WI38 (cell line): ENCODE measurements around the gene SAMD4A.

Source experiments
- H3K4me3 ChIP-seq: 2 replicates; pipeline ENCODE4 v1.5.1; 2011; ENCODE audit warnings: low read depth, mild to moderate bottlenecking, control low read depth, low read length
- TF ChIP-seq, protein P1 (sequence below): IDR thresholded peaks from 2 replicates; pipeline ENCODE4 v1.5.1; 2012; ENCODE audit warnings: low read depth, mild to moderate bottlenecking, control low read depth, low read length

Gene SAMD4A

DNA sequence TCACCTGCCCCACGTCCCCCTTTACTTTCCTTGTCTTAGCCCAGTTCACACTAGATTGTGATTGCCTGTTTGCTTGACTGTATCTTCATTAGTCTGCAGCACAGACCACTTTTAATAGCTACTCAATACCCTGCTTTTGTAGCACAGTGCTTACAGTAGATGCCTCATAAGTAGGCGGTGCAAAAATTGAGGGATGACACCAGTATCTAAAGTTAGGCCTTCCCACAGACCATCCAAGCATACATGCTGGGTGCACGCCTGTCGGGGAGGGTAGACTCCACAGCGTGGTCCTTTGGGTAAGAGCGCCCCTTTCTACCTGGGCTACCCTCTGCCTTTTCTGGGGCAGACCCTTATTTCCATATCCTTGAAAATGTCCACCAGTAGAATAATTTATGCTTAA, 194.9 kb downstream of the SAMD4A start:
- no peak overlapping the region for H3K4me3 ChIP-seq
- TF ChIP-seq, protein P1, sequence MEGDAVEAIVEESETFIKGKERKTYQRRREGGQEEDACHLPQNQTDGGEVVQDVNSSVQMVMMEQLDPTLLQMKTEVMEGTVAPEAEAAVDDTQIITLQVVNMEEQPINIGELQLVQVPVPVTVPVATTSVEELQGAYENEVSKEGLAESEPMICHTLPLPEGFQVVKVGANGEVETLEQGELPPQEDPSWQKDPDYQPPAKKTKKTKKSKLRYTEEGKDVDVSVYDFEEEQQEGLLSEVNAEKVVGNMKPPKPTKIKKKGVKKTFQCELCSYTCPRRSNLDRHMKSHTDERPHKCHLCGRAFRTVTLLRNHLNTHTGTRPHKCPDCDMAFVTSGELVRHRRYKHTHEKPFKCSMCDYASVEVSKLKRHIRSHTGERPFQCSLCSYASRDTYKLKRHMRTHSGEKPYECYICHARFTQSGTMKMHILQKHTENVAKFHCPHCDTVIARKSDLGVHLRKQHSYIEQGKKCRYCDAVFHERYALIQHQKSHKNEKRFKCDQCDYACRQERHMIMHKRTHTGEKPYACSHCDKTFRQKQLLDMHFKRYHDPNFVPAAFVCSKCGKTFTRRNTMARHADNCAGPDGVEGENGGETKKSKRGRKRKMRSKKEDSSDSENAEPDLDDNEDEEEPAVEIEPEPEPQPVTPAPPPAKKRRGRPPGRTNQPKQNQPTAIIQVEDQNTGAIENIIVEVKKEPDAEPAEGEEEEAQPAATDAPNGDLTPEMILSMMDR: no peak

DNA sequence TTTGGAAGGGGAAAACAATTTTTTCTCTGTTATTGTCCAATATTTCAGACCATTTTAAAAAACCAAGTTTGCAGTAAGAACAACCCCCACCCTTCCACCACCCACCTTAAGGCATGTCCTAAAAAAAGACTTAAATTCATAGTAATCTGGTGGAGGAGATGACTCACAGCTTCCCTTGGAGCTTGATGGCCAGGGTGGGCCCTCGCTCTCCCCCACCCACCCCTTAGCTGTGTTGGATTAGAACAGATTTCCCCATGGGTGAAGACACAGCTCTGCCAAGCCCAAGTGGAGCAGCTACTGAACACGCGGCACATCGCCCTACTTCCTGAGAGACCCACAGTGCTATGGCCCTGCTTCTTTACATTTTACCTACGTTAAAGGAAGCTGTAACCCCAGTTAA, 195.4 kb downstream of the SAMD4A start:
- TF ChIP-seq, protein P1: no peak

DNA sequence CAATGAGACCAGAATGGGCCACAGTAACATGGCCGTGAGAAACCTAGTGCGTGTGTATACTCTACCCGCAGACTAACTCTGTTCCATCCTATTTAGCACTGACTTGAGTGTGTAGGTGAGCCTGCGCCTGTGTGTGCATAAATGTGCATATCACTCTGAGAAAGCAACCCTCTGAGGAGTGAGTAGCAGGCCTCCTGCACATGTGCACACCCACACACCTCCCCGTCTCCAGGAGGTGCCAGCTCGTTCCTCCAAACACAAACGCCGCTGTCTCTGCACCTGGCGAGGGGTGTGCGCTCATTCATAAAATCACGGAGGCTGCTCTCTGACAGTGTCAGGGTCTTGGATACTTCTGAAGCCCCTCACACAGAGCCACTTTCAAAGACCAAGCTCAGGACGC, 196.8 kb downstream of the SAMD4A start:
- H3K4me3 ChIP-seq: no peak overlapping the region
- TF ChIP-seq, protein P1: no peak

More for the DNA sequence above, 195.4 kb downstream of the SAMD4A start:
- no peak overlapping the region for H3K4me3 ChIP-seq

DNA sequence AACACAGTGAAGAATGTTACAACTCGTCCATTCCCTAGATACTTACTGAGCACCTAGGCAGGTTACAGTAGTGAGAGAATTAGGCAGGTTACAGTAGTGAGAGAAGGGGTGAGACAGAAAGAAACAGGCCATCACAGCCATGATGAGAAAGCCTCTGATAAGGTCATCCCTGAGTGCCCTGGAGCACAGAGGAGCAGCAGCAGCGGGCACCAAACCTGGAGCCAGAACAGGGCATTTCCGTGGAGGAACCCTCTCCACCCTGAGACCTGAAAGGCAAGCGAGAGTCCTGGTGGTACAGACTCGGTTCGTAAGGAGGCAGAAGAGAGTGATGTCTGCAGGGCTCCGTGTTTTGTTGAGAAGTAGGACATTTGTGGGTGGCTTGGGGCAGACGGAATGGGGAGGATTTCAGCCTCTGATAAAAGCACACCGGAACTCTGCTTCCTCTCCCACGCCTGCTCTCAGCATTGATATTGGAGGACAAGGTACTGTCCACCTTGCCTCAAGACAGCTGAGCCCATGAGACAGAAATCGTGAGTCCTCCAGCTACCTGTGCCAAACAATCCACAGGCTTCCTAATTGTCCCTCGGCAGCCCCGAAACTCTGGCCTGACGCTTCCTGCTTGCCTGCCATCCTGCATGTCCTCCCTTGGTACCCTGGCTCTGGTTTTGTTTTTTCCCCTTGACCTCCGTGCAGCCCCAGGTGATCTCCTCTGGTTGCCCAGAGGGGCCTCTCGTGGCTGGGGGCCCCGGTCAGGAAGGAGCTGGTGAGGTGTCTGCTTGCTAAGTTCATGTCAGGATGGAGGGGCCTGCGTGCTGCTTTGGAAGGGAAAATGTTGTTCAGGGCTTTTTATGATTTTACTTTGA, 199.6 kb downstream of the SAMD4A start:
- TF ChIP-seq, protein P1: no peak
- H3K4me3 ChIP-seq: no peak overlapping the region

DNA sequence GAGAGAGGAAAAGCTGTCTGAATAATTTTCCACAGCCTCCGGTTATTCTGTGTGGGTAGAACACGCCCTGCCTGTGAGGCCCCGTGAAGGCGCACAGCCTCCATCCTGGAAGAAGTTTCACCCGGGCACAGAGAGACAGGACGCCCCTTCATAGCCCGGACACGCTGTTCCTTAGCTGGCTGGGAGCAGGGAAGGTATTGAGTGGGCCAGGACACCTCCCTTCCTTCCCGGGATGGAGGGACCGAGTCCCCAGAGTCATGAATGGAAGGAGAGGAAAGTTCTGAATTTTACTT, 200.2 kb downstream of the SAMD4A start:
- TF ChIP-seq, protein P1: no peak
- no peak overlapping the region for H3K4me3 ChIP-seq

DNA sequence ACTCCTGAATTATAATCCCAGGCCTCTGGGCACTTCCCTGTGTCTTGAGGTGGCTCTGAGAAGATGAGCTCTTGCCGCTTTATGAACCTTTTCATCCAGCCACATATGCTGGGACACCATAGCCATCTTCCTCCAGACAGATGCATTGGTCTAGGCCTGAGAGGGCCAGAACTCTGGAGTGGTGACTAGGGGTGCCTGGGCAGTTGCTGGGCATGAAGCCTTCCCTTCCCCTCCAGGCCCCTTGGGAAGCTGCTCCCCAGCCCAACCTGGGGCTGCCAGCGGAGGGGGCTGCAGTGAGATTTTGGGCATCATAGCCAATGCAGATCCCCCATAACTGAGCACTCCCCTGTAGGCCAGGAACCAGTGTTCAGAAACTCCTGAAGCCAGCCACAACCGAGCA, 200.5 kb downstream of the SAMD4A start:
- TF ChIP-seq, protein P1: no peak
- H3K4me3 ChIP-seq: no peak overlapping the region

DNA sequence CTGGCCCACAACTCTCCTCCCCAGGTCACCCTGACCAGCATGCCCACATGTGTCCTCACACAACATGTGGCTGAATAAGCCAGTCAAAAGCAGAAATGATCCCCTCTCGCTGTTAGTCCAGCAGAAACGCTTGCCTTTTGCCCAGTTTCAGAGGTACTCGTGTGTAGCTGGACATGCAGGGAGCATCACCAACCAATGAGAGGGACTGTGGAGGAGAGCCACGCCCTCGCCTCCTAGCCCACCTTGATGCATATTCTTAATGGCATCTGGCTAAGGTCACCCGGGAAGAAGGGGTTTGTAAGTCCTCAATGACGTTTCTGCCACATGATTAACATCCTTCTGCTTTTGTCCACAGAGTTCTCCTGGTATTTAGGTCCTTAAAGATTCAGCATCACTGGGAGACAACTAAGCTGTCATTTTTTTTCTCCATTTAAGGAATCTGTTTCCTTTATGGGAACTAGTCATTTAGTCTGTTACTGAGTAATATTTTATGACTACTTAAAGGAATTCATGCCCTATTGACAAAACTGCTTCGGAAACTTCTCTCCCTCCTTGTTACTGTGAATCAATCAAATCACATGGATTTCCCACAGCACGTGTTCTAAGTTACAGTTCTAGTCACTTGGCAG, 201.7 kb downstream of the SAMD4A start:
- TF ChIP-seq, protein P1: no peak
- H3K4me3 ChIP-seq: no peak overlapping the region
